Measurements from ENCODE around the gene PKP1. TPM values are rescaled to one million over a fixed set of nuclear protein-coding genes. Genes with fewer than 3 reads are reported as not detected.

PKP1 gene
- total RNA-seq, 1 donor, result under 0.01 TPM

DNA sequence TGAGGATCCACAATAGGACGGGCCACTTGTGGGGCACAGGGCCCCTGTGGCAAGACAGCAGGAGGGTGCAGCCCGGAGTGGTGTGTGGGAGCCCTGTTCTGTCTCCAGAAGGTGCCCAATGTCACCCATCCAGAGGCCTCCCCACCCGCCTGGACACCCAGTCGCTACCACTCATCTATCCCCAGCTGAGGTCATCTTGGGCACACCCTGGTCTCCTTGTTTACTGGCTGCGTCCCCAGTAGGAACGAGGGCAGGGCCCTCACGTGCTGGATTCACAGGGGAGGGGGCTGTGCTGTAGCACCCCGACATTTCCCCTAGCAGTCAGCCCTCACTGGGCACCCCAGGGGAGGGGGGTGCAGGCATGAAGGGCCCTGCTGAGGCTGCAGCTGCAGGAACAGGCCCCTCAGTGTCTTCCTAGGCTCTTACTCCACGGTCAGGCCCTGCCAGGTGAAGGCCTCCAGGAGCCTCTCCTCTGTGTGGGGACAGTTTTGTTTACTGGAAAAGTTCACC, 96.5 kb downstream of the PKP1 start:
- no peak overlapping the region for H3K4me3 ChIP-seq (ENCODE audit: low read depth, low read length)
- TF ChIP-seq, protein P1, sequence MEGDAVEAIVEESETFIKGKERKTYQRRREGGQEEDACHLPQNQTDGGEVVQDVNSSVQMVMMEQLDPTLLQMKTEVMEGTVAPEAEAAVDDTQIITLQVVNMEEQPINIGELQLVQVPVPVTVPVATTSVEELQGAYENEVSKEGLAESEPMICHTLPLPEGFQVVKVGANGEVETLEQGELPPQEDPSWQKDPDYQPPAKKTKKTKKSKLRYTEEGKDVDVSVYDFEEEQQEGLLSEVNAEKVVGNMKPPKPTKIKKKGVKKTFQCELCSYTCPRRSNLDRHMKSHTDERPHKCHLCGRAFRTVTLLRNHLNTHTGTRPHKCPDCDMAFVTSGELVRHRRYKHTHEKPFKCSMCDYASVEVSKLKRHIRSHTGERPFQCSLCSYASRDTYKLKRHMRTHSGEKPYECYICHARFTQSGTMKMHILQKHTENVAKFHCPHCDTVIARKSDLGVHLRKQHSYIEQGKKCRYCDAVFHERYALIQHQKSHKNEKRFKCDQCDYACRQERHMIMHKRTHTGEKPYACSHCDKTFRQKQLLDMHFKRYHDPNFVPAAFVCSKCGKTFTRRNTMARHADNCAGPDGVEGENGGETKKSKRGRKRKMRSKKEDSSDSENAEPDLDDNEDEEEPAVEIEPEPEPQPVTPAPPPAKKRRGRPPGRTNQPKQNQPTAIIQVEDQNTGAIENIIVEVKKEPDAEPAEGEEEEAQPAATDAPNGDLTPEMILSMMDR (IDR thresholded peaks at IDR 0.05; ENCODE audit: insufficient read depth, low read length), result no peak
- no peak for DNase-seq (ENCODE audit: low read depth)

DNA sequence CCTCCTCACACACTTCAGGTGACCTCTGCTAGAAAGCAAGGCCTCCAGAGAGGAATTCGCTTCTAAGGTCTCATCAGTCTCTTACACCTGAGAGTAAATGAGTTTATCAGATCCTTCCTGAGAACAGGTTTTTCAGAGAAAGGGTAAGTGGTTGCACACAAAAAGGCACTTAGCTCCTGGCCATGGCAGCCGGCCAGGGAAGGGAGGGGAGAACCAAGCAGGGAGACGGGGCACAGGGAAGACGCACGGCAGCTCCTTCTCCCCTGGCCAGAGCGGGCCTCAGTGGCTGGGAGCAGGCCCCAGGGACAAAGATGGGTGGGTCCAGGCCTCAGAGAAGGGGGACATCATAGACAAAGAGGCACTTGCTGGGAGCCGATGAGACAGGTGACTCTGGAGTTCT, 97.8 kb downstream of the PKP1 start:
- TF ChIP-seq, protein P1 (IDR thresholded peaks at IDR 0.05; ENCODE audit: insufficient read depth, low read length), result no peak
- no peak overlapping the region for H3K4me3 ChIP-seq (ENCODE audit: low read depth, low read length)
- DNase-seq (ENCODE audit: low read depth), result no peak

Other genes starting within 250 kb of the PKP1 start
- not detected in 2 replicates for gene CACNA1S, start 171.1 kb upstream of the PKP1 start, total RNA-seq (ENCODE audit: low replicate concordance)
- gene ASCL5, start 156.3 kb upstream of the PKP1 start, total RNA-seq (ENCODE audit: low replicate concordance), result not detected in 2 replicates
- gene TMEM9, start 129.0 kb upstream of the PKP1 start, total RNA-seq (ENCODE audit: low replicate concordance), result 24.0 and 35.1 TPM in 2 replicates
- gene IGFN1, start 92.7 kb upstream of the PKP1 start, total RNA-seq (ENCODE audit: low replicate concordance), result under 0.01 and 0.74 TPM in 2 replicates
- gene TNNT2, start 94.2 kb downstream of the PKP1 start, total RNA-seq (ENCODE audit: low replicate concordance), result 0.09 TPM in 1 of 2 replicates, not detected in the other
- not detected in 2 replicates for gene LAD1, start 115.8 kb downstream of the PKP1 start, total RNA-seq (ENCODE audit: low replicate concordance)
- 0.27 TPM in 1 of 2 replicates, not detected in the other for gene TNNI1, start 138.2 kb downstream of the PKP1 start, total RNA-seq (ENCODE audit: low replicate concordance)
- 68.6 and 164 TPM in 2 replicates for gene PHLDA3, start 185.7 kb downstream of the PKP1 start, total RNA-seq (ENCODE audit: low replicate concordance)
- 86.9 and 120 TPM in 2 replicates for gene CSRP1, start 223.6 kb downstream of the PKP1 start, total RNA-seq (ENCODE audit: low replicate concordance)